IMR-90 (cell line): ENCODE measurements around the gene STAT3. TPM values are rescaled to one million over a fixed set of nuclear protein-coding genes. Genes with fewer than 3 reads are reported as not detected.

Experiments
- ATAC-seq: fragments of 200-7000 bp; cut with Tn5 transposase; 2 replicates; pipeline ENCODE4 v1.9.1; 2020; ENCODE audit warnings: low read depth, mild to moderate bottlenecking, moderate library complexity
- BruUV-seq: library from RNA; stranded (reverse); fragments of 400-500 nt; replicated peaks from 2 replicates; lab custom pipeline; 2021; lab: Mats Ljungman, UMichigan
- CTCF ChIA-PET: fragments of 300-600 bp; formaldehyde crosslinking; extraction: SDS; loops from one replicate; lab custom pipeline; 2021; ENCODE audit warnings: antibody characterized with exemption; lab: Yijun Ruan, JAX
- POLR2A ChIA-PET: fragments of 300-600 bp; sonication (Branson Sonifier 250); formaldehyde crosslinking; loops from one replicate; lab custom pipeline; 2022; ENCODE audit warnings: antibody characterized with exemption; ENCODE audit not compliant: unreplicated experiment; lab: Charles Lee
- DNase-seq: peaks from one replicate; pipeline ENCODE4 v3.0.0; 2013
- H2AFZ ChIP-seq: replicated peaks from 2 replicates; pipeline ENCODE3; 2013; ENCODE audit warnings: low read length, mild to moderate bottlenecking; ENCODE audit not compliant: poor library complexity
- H2AK5ac ChIP-seq: 2 replicates; pipeline ENCODE4 v1.6.1; 2013; ENCODE audit warnings: low read depth, low read length, inconsistent platforms
- H2AK9ac ChIP-seq: replicated peaks from 2 replicates; pipeline ENCODE3; 2013; ENCODE audit warnings: mild to moderate bottlenecking, low read depth, low read length, moderate library complexity; ENCODE audit not compliant: poor library complexity
- H2BK120ac ChIP-seq: 2 replicates; pipeline ENCODE4 v1.6.1; 2013; ENCODE audit warnings: low read depth, low read length, inconsistent platforms
- H2BK15ac ChIP-seq: 3 replicates; pipeline ENCODE4 v1.6.1; 2013; ENCODE audit warnings: low read depth, low read length, inconsistent platforms
- H2BK20ac ChIP-seq: 2 replicates; pipeline ENCODE4 v1.6.1; 2013; ENCODE audit warnings: low read depth, mild to moderate bottlenecking, inconsistent platforms, low read length, moderate library complexity
- H2BK5ac ChIP-seq: 2 replicates; pipeline ENCODE4 v1.6.1; 2013; ENCODE audit warnings: mild to moderate bottlenecking, low read depth, low read length, inconsistent platforms; ENCODE audit not compliant: poor library complexity, severe bottlenecking
- H3K14ac ChIP-seq: replicated peaks from 2 replicates; pipeline ENCODE4 v1.6.1; 2013; ENCODE audit warnings: low read depth, low read length, inconsistent platforms
- H3K18ac ChIP-seq: 2 replicates; pipeline ENCODE4 v1.6.1; 2013; ENCODE audit warnings: low read depth, low read length, control low read depth
- H3K23ac ChIP-seq: 2 replicates; pipeline ENCODE4 v1.6.1; 2013; ENCODE audit warnings: low read depth, low read length, inconsistent platforms
- H3K27ac ChIP-seq: 2 replicates; pipeline ENCODE4 v1.5.1; 2013; ENCODE audit warnings: mild to moderate bottlenecking, control low read depth, low read length; ENCODE audit not compliant: insufficient read depth
- H3K27me3 ChIP-seq: 2 replicates; pipeline ENCODE4 v1.6.1; 2013; ENCODE audit warnings: low read length; ENCODE audit not compliant: control insufficient read depth, insufficient read depth
- H3K36me3 ChIP-seq: 2 replicates; pipeline ENCODE4 v1.6.1; 2013; ENCODE audit warnings: low read length, mixed read lengths; ENCODE audit not compliant: control insufficient read depth, insufficient read depth
- H3K4ac ChIP-seq: 2 replicates; pipeline ENCODE4 v1.6.1; 2013; ENCODE audit warnings: low read depth, low read length, inconsistent platforms
- H3K4me1 ChIP-seq: 2 replicates; pipeline ENCODE4 v1.6.1; 2013; ENCODE audit warnings: low read length, mixed read lengths; ENCODE audit not compliant: control insufficient read depth, insufficient read depth
- H3K4me2 ChIP-seq: 2 replicates; pipeline ENCODE4 v1.6.1; 2013; ENCODE audit warnings: low read depth, mild to moderate bottlenecking, control low read depth, low read length, moderate library complexity
- H3K4me3 ChIP-seq: 2 replicates; pipeline ENCODE4 v1.5.1; 2013; ENCODE audit warnings: low read depth, mild to moderate bottlenecking, control low read depth, low read length, moderate library complexity; ENCODE audit not compliant: insufficient read depth
- H3K56ac ChIP-seq: 2 replicates; pipeline ENCODE4 v1.6.1; 2013; ENCODE audit warnings: low read length, inconsistent platforms; ENCODE audit not compliant: insufficient read depth; ENCODE audit errors: extremely low read depth
- H3K79me1 ChIP-seq, 2 experiments: 2 replicates each; pipeline ENCODE4 v1.6.1; 2013; ENCODE audit warnings: low read length in 2 of 2, inconsistent platforms in 1 of 2, low read depth in 1 of 2
- H3K9ac ChIP-seq: 2 replicates; pipeline ENCODE4 v1.6.1; 2013; ENCODE audit warnings: low read depth, low read length, control low read depth
- H3K9me1 ChIP-seq: 2 replicates; pipeline ENCODE4 v1.6.1; 2013; ENCODE audit warnings: low read length, inconsistent platforms; ENCODE audit not compliant: insufficient read depth
- H3K9me3 ChIP-seq: 2 replicates; pipeline ENCODE4 v1.6.1; 2013; ENCODE audit warnings: low read length; ENCODE audit not compliant: control insufficient read depth, insufficient read depth
- H4K20me1 ChIP-seq: 2 replicates; pipeline ENCODE4 v1.6.1; 2013; ENCODE audit warnings: low read length, inconsistent platforms; ENCODE audit not compliant: insufficient read depth
- H4K5ac ChIP-seq: 2 replicates; pipeline ENCODE4 v1.6.1; 2013; ENCODE audit warnings: mild to moderate bottlenecking, low read depth, low read length, control low read depth
- H4K8ac ChIP-seq, 2 experiments: 2 replicates each; pipeline ENCODE4 v1.6.1; 2013; ENCODE audit warnings: low read depth in 2 of 2, low read length in 2 of 2, control low read depth in 1 of 2, inconsistent platforms in 1 of 2
- H4K91ac ChIP-seq: 2 replicates; pipeline ENCODE4 v1.6.1; 2013; ENCODE audit warnings: low read depth, low read length, inconsistent platforms; ENCODE audit not compliant: insufficient read depth
- CTCF ChIP-seq: conservative IDR thresholded peaks from 2 replicates; pipeline ENCODE4 v1.5.1; 2012; ENCODE audit warnings: mild to moderate bottlenecking, low read depth, low read length, improper control_type of control experiment
- NFE2L2 ChIP-seq: fragments of 150-350 bp; IDR thresholded peaks from 2 replicates; pipeline ENCODE4 v1.6.1; 2016; ENCODE audit warnings: low read depth, mild to moderate bottlenecking, low read length
- SMC3 ChIP-seq: fragments of 150-350 bp; IDR thresholded peaks from 2 replicates; pipeline ENCODE4 v1.6.1; 2016; ENCODE audit warnings: low read depth, mild to moderate bottlenecking, antibody characterized with exemption, low read length, moderate library complexity
- WGBS, 2 experiments: methylation state at CpG; one replicate each; pipeline versions ENCODE4 v1.1.5 to v1.1.7; 2013; ENCODE audit warnings: missing lambda C conversion rate in 2 of 2; ENCODE audit not compliant: insufficient read length in 1 of 2; ENCODE audit errors: extremely low coverage in 2 of 2; 5-methylcytosine and 5-hydroxymethylcytosine counted together
- dilution Hi-C: fragments of 300-500 bp; cut with HindIII; formaldehyde crosslinking; loops from one replicate; pipeline ENCODE4 v1.14.3; 2018; ENCODE audit warnings: low sequenced_read_pairs; ENCODE audit not compliant: unreplicated experiment
- in situ Hi-C: fragments of 300-500 bp; cut with MboI; formaldehyde crosslinking; loops from 3 replicates; pipeline ENCODE4 v1.14.3; 2019; ENCODE audit warnings: low sequenced_read_pairs, inconsistent platforms, mixed read lengths
- intact Hi-C: fragments of 100-400 bp; cut with micrococcal nuclease; formaldehyde crosslinking; loops from 2 replicates; pipeline ENCODE4 v1.10.0; 2022
- polyA plus RNA-seq, 3 experiments: library from polyadenylated mRNA; depleted of rRNA; stranded (reverse); fragments of >200 nt; gene quantifications; 2 replicates each; pipeline ENCODE4 v1.2.3, GENCODE V29; 2012; ENCODE audit warnings: low replicate concordance in 1 of 3
- total RNA-seq: library from RNA; depleted of rRNA; stranded (reverse); fragments of >200 nt; gene quantifications from 2 replicates; pipeline ENCODE4 v1.2.3, GENCODE V29; 2012

STAT3 gene
- total and polyA plus RNA-seq, 2 of the 4 experiments (the other 2 are of a cell fraction) = 47.2 to 66.3 TPM

- H2BK5ac ChIP-seq = peak overlapping the region; percentile 64
- no peak for DNase-seq
- no peaks in the 10 kb centered on the region for H3K36me3 ChIP-seq
- peak overlapping the region; percentile 35 for H4K5ac ChIP-seq
- ATAC-seq = peak; percentile 7
- peak overlapping the region; percentile 91 for H2AFZ ChIP-seq
- H3K56ac ChIP-seq = peak overlapping the region; percentile 87
- peak overlapping the region; percentile 83 for H3K23ac ChIP-seq
- dilution Hi-C loops (no loop called here), in situ Hi-C loops (no loop called here), intact Hi-C loops (loop anchor here (5.0 kb wide), 1 partner anchor 53 kb away; no protein-coding TSS in a partner anchor)
- H2AK5ac ChIP-seq = peak overlapping the region; percentile 61
- peaks cover 28% of the 10 kb centered on the region for H4K20me1 ChIP-seq
- peak overlapping the region; percentile 63 for H2BK20ac ChIP-seq
- ChIA-PET POLR2A (interaction anchor here (0.7 to 1.1 kb wide), 2 partner anchors 26 to 104 kb away, joined by 3 read pairs; no protein-coding TSS in a partner anchor), CTCF (interaction anchor here (0.6 to 0.9 kb wide), 2 partner anchors 53 to 428 kb away, joined by 3 read pairs; no protein-coding TSS in a partner anchor)
- peak overlapping the region; percentile 77 for H3K4me3 ChIP-seq
- peak overlapping the region; percentile 89 for H3K4me2 ChIP-seq
- H3K9ac ChIP-seq = peak overlapping the region; percentile 91
- BruUV-seq = TSS peak; percentile 39
- 8% methylated on average over 7 of the region's 13 CpGs; no CpG with 5 or more reads in 1 of the 2 experiments for WGBS, 2 experiments
- no peaks in the 10 kb centered on the region for H3K27me3 ChIP-seq
- H2BK120ac ChIP-seq = peak overlapping the region; percentile 70; the same call in 1 of the 2 replicates
- H4K8ac ChIP-seq = peak overlapping the region; percentile 74 to 94
- peak overlapping the region; percentile 84; the same call in 1 of the 3 replicates for H2BK15ac ChIP-seq
- peak overlapping the region; percentile 90 for H3K4ac ChIP-seq
- peaks cover 9 to 52% of the 10 kb centered on the region in 2 experiments; a peak in 3 of 4 replicates for H3K79me1 ChIP-seq
- peak overlapping the region; percentile 96 for H3K14ac ChIP-seq
- H4K91ac ChIP-seq = peak overlapping the region; percentile 80
- H3K4me1 ChIP-seq = peaks cover 6% of the 10 kb centered on the region
- peak overlapping the region; percentile 95 for H2AK9ac ChIP-seq
- TF ChIP-seq NFE2L2 = no peak
- TF ChIP-seq SMC3 = no peak
- no peak for TF ChIP-seq CTCF
- peaks cover 11% of the 10 kb centered on the region for H3K9me1 ChIP-seq
- H3K27ac ChIP-seq = peak overlapping the region; percentile 76
- H3K9me3 ChIP-seq = no peaks in the 10 kb centered on the region
- peak overlapping the region; percentile 63 for H3K18ac ChIP-seq
These were observed 113.3 kb downstream of the STAT3 start for GRCh38 chr17:42274812-42275526.
